SH-SY5Y (cell line): ENCODE data around the gene SLX4.

Experiments used
- GATA2 ChIP-seq: IDR thresholded peaks from 2 replicates; pipeline ENCODE4 v1.6.1; 2011; ENCODE audit warnings: mild to moderate bottlenecking, low read depth, low read length
- GATA3 ChIP-seq: IDR thresholded peaks from 2 replicates; pipeline ENCODE4 v1.6.1; 2011; ENCODE audit warnings: low read depth, mild to moderate bottlenecking, low read length, moderate library complexity

DNA sequence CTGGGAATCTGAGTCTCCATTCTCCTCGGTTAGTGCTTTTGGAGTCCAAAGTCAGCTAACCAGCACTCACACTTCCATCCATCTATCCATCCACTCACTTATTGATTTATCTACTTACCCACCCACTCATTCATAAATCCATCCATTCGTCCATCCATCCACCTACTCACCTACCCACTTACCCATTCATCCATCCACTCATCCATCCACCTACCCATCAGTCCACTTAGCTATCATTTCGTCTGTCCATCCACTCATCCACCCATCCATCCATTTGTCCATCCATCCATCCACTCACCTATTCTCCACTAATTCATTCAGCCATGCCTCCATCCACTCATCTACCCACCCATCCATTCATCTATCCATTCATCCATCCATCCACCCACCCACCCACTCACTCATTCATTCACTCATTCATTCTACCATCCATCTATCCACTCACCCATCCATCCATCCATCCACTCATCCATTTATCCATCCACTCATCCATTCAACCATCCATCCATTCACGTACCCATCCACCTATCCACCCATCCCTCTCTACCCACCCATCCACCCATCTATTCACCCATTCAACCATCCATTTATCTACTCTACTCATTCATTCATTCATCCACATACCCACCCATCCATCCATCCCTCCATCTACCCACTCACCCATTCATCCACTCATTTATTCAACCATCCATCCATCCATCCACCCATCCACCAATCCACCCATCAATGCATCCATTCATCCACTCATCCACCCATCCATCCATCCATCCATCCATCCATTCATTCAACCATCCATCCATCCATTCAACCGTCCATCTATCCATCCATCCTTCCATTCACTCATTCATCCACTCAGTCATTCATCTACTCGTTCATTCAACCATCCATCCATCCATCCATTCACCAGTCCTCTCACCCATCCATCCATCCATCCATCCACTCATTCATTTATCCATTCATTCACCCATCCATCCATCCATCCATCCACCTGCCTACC, 60.3 kb downstream of the SLX4 start:
- TF ChIP-seq GATA3 (no peak), GATA2 (no peak)
